Right ventricle myocardium inferior (tissue), 1 donor: ENCODE measurements around the gene NES. TPM values are rescaled to one million over a fixed set of nuclear protein-coding genes. Genes with fewer than 3 reads are reported as not detected.

Source experiments
- ATAC-seq: fragments of 200-7000 bp; cut with Tn5 transposase; one replicate; pipeline ENCODE4 v1.9.1; 2020; ENCODE audit warnings: mild to moderate bottlenecking, moderate library complexity
- DNase-seq: peaks from one replicate; pipeline ENCODE4 v3.0.0; 2021; ENCODE audit errors: missing footprints
- intact Hi-C: fragments of 100-400 bp; cut with DNase I; formaldehyde crosslinking; loops from one replicate; pipeline ENCODE4 v1.11.0; 2022
- total RNA-seq: library from RNA; stranded (reverse); fragmentation: NEBNext Ultra II Directional; extraction: Animal tissue kit (Norgen Biotek cat#: 25700); gene quantifications from one replicate; pipeline ENCODE4 v1.2.1, GENCODE V29; 2021
- donor health status: DM: no; HTN: yes; CAD: no; lungs with severe emphysema.

NES gene
- total RNA-seq, 1 donor from 2014 or later, result 131 TPM

GRCh38 chr1:156705918-156706656 lies 28.9 kb upstream of the NES start:
- DNase-seq (peak; percentile 74), ATAC-seq (peak; percentile 55)
- intact Hi-C loops, result no loop called here

DNA sequence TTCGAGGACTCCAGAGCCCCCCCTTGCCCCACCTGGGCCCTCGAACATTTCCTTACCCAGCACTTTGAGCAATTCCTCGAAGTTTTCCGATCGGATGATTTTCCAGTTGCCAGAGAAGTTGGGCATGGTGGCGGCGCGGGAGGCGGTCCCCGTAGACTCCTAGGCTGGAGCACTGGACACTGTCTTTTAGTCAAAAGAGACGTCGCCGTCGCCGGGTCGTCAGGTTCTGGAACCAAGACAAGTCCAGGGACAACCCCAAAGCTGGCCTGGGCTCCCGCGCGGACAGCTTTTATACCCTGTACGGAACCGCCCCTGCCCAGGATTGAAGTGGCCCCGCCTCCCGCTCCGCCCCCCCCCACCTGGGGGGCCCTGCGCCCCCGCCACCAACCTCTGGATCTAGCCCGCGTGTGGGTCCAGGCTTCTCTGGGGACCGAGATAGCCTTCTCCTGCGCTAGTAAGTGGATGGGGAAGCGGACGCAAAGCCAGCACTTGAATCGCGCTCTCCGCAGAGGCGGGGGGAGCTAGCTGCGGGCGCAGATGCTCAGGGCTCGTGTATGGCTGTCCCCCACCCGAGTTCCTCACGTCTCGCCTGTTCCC lies 28.2 kb upstream of the NES start, which contains the start of gene CRABP2:
CRABP2 (minus strand) TSS at position 263 of the 597 bp plus-strand sequence; CDS start at position 126, 137 bp downstream.
- peak; percentile 50 for DNase-seq
- ATAC-seq, result no peak
- intact Hi-C loops, result no loop called here

DNA sequence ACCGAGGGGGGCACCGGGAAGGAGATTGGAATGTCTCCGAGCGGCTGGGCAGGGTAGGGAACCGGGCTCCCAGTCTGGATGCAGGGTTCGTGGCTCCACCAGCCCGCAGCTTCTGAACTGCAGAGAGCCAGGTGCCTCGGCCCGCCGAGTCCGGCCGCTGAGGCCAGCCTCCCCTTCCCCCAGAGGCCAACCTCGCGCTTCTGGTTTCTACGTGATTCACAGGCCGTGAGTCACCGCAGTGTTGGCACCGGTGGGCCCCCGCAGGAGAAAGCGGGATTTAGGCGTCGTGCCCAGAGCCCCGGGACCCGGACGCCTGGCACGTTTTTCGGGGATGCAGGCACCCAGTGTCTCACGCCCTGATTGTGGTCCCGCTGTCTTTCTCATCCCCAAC lies 27.7 kb upstream of the NES start:
- no peak for ATAC-seq
- peak; percentile 53 for DNase-seq
- intact Hi-C loops, result no loop called here

- ATAC-seq (no peak), DNase-seq (peak; percentile 45)
- intact Hi-C loops, result no loop called here
Measured at GRCh38 chr1:156704166-156704711, 27.0 kb upstream of the NES start.

DNA sequence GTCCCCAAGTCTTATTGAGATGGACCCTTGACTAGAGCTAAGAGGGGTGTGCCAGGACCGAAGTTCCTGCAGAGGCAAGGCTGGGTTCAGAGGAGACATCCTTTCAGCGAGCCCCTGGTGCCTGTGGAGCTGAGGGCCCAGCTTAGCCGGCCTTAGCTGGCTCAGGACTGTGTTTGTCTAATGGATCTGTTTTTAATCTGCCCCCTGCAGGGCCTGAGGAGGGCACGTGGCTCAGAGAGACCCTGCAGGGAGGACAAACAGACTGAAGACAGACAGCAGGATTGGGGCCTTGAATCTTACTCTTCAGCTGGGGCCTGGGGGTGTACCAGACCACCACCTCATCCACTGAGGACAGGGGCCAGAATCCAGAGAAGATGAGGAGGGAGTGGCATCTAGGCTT lies 26.5 kb upstream of the NES start:
- intact Hi-C loops, result no loop called here
- ATAC-seq (no peak), DNase-seq (no peak)

DNA sequence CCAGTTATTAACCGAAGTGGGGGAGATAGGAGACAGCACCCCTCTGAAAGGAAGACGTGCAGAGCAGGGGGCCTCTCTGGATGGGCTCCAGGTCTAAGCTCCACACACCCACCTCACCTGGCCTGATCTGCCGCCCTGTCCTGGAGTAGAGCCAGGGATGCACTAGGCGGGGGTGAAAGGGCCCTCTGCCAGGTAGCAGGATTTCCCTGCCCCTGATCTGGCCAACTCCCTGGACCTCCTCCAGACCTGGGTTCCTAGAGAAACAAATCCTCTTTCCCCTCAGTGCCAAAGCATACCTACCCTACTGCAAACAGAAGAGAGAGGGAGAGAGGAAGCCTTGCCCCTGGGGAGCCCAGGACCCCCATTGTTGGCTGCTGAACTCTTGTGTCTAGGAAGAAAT lies 26.1 kb upstream of the NES start:
- no peak for ATAC-seq
- DNase-seq, result peak; percentile 16
- intact Hi-C loops, result no loop called here

- peak; percentile 5 for DNase-seq
- ATAC-seq, result no peak
- intact Hi-C loops, result no loop called here
Measured at GRCh38 chr1:156700736-156701531, 23.7 kb upstream of the NES start.

GRCh38 chr1:156698995-156699394 lies 21.8 kb upstream of the NES start:
- ATAC-seq (no peak), DNase-seq (peak; percentile 16)
- intact Hi-C loops, result no loop called here

DNA sequence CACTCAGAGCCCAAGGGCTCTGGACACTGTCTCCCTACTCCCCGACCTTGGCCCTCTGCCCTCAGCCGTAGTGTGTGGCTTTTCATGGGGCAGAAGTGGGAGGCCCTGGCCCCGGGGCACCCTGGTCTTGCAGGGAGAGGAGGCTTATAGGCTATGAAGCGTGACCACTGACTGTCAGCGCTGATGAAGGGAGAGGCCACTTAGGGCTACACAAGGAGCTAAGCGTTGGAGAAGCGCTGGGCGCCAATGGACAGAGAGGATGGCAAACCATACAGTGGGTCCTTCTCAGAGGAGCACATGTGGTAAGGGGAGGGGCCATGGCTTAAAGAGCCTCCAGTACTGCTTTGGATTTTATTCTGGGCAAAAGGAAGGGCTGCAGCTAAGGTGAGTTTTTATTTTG lies 20.3 kb upstream of the NES start:
- DNase-seq (peak; percentile 16), ATAC-seq (no peak)

GRCh38 chr1:156696755-156697154 lies 19.5 kb upstream of the NES start:
- peak; percentile 25 for DNase-seq
- no peak for ATAC-seq
- intact Hi-C loops, result no loop called here

More for the DNA sequence above, 20.3 kb upstream of the NES start:
- intact Hi-C loops, result no loop called here

DNA sequence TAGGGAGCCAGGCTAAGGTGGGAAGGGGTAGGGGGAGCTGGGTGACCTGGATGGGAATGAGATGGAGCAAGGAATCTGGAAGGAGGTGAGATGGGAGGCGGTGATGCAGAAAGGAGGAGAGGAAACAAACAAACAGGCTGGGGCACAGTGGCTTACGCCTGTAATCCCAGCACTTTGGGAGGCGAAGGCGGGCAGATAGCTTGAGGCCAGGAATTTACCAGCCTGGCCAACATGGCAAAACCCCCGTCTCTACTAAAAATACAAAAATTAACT lies 17.4 kb upstream of the NES start:
- DNase-seq (no peak), ATAC-seq (no peak)
- intact Hi-C loops, result no loop called here

- peak; percentile 48 for DNase-seq
- no peak for ATAC-seq
- intact Hi-C loops, result no loop called here
Measured at GRCh38 chr1:156693848-156694689, 16.9 kb upstream of the NES start.

GRCh38 chr1:156692925-156693847 lies 16.0 kb upstream of the NES start:
- ATAC-seq, result no peak
- intact Hi-C loops, result no loop called here
- DNase-seq, result peak; percentile 51

DNA sequence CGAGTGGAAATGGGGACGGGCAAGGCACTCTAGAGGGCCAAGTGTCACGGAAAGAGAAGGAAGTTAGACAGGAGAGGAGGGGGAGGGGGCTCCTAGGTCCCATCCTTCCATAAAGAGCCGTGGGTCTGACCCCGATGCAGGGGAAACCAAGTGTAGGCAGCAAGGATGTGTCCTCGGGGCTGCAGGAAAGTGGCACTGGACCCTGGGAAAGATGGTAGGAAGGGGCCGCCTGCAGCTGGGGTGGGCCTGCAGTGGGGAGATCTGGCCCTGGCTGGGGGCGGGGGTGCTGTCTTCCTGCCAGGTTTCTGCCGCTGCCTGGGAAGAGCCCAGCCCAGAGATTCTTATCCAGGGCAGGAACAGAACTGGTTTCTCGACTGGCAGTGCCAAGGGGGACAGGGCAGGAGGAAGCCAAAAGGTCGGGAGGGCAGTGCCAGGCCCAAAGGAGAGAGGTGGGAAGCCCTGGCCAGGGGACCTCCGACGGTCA lies 15.3 kb upstream of the NES start:
- DNase-seq (peak; percentile 25), ATAC-seq (no peak)
- intact Hi-C loops, result no loop called here

GRCh38 chr1:156691665-156692440 lies 14.6 kb upstream of the NES start:
- ATAC-seq (no peak), DNase-seq (peak; percentile 63)
- intact Hi-C loops, result no loop called here

GRCh38 chr1:156691191-156691590 lies 14.0 kb upstream of the NES start:
- no peak for ATAC-seq
- intact Hi-C loops, result no loop called here

DNA sequence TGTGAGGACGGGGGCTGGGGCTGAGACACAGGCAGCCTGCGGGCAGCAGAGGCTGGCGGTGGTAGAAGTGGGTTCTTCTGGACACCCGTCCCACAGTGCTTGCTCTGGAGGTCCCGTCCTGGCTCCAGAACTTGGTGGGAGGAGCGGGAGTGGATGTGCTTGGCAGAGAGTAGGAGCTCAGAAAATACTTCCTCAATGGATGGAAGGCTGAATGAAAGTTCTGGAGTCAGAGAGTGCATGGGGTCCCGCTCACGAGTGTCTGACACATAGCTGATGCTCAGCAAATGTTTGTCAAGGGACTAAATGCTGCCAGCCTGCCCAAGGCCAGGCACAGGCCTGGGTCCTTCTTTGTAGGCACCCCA lies 13.4 kb upstream of the NES start:
- ATAC-seq, result no peak
- intact Hi-C loops, result no loop called here
- no peak for DNase-seq

More at GRCh38 chr1:156691191-156691590, 14.0 kb upstream of the NES start:
- peak; percentile 16 for DNase-seq
